Superior temporal gyrus (tissue), 1 donor: Measurements from ENCODE around the gene EEF2KMT.
"Not testable (repeated sequence)": the region's sequence is repeated elsewhere in the genome, so short reads cannot be mapped to it uniquely, and the experiment has no call there.

ENCODE experiments used
- DNase-seq: peaks from one replicate; pipeline ENCODE4 v3.0.0-alpha.2; 2016; ENCODE audit errors: extremely low spot score

Gene EEF2KMT

GRCh38 chr16:5095145-5095830 lies 2.3 kb downstream of the EEF2KMT start:
- peak; percentile 25 for DNase-seq

- DNase-seq: not testable (repeated sequence)
These were observed 3.8 kb downstream of the EEF2KMT start for GRCh38 chr16:5093746-5094145.

GRCh38 chr16:5093081-5093480 lies 4.5 kb downstream of the EEF2KMT start:
- not testable (repeated sequence) for DNase-seq

DNA sequence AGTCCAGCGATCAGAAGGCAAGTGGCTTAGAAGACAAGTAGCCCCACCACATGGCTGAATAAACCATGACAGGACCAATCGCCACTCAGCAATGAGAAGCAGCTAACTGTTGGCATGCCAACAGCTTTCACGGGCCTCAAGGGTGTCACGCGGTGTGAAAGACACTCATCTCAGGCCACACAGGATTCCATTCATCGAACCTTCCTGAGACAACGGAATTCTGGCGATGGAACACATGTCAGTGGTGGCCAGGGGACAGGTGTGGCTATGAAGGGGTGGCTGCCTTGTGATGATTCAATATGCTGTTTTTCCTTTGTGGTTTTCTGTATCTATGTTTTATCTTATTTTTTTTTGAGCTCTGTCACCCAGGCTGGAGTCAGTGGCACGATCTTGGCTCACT lies 7.0 kb downstream of the EEF2KMT start:
- not testable (repeated sequence) for DNase-seq

GRCh38 chr16:5089911-5090555 lies 7.6 kb downstream of the EEF2KMT start:
- DNase-seq: not testable (repeated sequence)

- not testable (repeated sequence) for DNase-seq
These were observed 8.7 kb downstream of the EEF2KMT start for GRCh38 chr16:5088936-5089335.

DNA sequence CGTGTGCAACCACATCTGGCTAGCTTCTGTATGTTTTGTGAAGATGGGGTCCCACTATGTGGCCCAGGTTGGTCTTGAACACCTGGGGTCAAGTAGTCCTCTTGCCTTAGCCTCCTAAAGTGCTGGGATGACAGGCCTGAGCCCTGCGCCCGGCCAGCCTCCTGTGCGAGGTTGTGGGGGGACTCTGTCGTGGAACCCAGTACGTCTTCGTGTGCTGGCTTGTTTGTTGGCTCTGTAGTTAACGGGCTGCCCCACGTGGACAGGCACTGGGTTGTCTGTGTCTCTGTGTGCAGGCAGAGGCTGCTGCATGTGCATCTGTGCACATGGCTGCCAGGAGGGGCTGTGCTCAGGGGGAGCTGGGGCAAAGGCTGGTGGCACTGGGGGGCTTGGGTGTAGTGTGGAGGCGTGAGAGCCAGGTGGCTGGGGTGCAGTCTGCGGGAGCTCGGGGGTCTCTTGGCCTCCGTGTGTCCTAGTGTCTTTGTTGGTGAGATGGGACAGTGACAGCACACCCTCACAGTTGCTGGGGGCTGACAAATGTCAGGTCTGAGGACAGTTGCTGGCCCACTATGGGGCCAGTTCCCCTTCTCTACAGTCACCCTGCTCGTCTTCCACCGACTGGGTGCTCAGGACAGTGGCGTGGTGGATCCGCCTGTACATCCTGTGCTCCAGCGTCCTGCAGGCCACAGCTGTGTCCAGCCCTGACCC lies 9.4 kb downstream of the EEF2KMT start:
- DNase-seq: not testable (repeated sequence)

- DNase-seq: not testable (repeated sequence)
These were observed 11.9 kb downstream of the EEF2KMT start for GRCh38 chr16:5085716-5086115.

- DNase-seq: peak; percentile 73
These were observed 12.8 kb downstream of the EEF2KMT start for GRCh38 chr16:5084802-5085201.

- not testable (repeated sequence) for DNase-seq
These were observed 13.4 kb downstream of the EEF2KMT start for GRCh38 chr16:5084099-5084731.

DNA sequence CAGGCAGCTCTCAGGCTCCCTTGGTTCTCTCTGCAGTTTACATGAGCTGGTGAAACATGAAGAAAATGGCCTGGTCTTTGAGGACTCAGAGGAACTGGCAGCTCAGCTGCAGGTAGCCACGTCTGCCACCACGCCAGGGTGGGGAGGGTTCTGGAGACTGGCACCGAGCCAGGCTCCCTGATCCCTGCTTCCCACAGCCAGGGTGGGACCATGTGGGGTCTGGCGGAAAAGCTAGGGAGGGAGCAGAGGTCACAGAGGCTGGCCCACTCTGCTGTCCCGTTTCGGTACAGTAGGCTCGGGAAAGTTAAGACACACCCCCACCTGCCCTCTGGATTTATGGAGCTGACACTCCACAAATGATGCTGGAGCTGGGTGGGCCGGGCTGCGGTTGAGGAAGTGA lies 13.9 kb downstream of the EEF2KMT start:
- DNase-seq: not testable (repeated sequence)

GRCh38 chr16:5080996-5081395 lies 16.6 kb downstream of the EEF2KMT start:
- DNase-seq: not testable (repeated sequence)

GRCh38 chr16:5080461-5080860 lies 17.1 kb downstream of the EEF2KMT start:
- DNase-seq: not testable (repeated sequence)

DNA sequence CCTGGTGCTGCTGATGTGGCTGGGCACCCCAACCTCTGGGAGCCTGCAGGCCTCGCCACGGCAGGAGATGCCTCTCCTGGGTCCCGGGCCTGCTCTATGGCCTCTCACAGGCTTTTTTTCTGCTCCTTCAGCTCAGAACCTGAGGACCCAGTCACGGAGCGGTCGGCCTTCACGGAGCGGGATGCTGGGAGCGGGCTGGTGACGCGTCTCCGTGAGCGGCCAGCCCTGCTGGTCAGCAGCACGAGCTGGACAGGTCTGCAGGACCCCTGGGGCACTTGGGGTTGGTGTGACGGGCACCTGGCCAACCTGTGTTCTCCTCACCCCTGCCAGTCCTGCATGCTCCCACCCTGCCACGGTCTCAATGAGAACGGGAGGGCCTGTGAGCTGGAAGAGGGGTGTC lies 19.0 kb downstream of the EEF2KMT start:
- no peak for DNase-seq

GRCh38 chr16:5077304-5077703 lies 20.3 kb downstream of the EEF2KMT start:
- DNase-seq: no peak

- no peak for DNase-seq
These were observed 22.0 kb downstream of the EEF2KMT start for GRCh38 chr16:5075637-5076036.

DNA sequence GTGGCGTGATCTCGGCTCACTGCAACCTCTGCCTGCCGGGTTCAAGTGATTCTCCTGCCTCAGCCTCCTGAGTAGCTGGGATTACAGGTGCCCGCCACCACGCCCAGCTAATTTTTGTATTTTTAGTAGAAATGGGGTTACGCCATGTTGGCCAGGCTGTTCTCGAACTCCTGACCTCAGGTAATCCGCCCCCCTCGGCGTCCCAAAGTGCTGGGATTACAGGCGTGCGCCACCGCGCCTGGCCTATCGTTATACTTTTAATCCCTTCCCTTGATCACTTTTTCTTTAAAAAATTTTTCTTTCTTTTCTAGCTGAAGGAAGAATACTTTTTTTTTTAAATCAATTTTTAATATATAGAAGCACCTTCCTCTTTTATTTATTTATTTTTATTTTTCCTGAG lies 23.8 kb downstream of the EEF2KMT start:
- DNase-seq: not testable (repeated sequence)

DNA sequence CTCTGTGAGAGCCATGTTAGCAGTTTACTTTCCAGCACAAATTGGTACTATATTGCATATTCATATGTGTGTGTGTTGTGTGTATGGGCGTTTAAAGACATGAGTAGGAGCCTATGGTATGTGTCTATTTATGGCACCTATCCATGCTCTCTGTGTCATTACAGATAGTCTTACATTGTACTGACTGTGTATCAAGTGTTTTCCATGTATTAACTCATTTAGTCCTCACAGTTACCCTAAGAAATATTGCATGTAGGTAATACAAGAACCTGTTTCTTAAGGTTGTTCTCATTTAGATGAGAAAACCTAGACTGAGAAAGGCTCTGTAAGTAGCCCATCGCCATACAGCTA lies 24.3 kb downstream of the EEF2KMT start:
- no peak for DNase-seq

DNA sequence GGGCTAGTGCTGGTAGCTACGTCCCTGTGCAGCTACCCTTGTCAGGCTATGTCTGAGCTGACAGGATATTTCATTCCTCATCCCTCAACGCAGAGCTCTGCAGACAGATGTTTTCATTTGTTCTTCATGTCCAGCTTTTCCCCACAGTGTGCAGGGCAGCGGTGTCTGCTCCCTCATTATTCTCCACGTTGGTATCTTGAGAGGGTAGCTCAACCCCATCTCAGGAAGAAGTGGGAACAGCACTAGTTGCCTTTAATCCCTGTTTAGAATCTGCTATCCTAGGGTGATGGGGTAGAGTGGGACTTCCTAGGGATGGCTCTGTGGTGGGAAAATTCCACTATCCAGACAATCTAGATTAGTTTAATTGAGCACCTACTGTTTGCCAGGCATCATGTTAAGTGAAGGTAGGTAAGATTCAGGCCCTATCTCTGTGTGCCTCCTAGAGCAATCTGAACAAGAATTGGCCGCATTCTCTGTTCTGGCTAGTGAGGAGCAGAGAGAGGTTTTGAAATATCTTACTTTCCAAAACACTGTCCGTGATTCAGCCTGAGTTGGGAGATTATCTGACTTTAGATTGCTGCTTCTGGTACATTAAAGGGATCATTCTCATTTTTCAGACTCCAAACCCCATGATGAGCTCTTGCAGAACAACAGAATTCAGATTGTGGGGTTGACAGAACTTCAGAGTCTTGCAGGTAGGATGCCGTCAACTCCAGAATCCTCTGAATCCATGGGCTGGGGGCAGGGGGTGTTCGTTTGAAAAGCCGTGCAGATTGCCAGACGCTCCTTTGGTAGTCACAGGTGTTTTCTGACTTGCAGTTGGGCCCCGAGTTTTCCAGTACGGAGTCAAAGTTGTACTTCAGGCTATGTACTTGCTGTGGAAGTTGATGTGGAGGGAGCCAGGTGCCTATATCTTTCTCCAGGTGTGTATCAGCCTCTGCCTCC lies 25.0 kb downstream of the EEF2KMT start:
- no peak for DNase-seq

GRCh38 chr16:5071681-5072333 lies 25.8 kb downstream of the EEF2KMT start, which contains the start of gene ALG1:
ALG1 (plus strand) TSS chr16:5071843; CDS start chr16:5071850, 7 bp downstream.
- DNase-seq: peak; percentile 95

- no peak for DNase-seq
These were observed 26.3 kb downstream of the EEF2KMT start for GRCh38 chr16:5071341-5071680.
